Mesenteric fat pad (tissue), 1 donor: ENCODE data around the gene INPP5F. TPM values are rescaled to one million over a fixed set of nuclear protein-coding genes. Genes with fewer than 3 reads are reported as not detected.
"Not testable (repeated sequence)": the region's sequence is repeated elsewhere in the genome, so short reads cannot be mapped to it uniquely, and the experiment has no call there.

Experiments
- DNase-seq: peaks from one replicate; pipeline ENCODE4 v3.0.0-alpha.2; 2020; ENCODE audit warnings: low spot score
- total RNA-seq: library from RNA; stranded (reverse); fragmentation: NEBNext Ultra II Directional; extraction: Animal tissue kit (Norgen Biotek cat#: 25700); gene quantifications from one replicate; pipeline ENCODE4 v1.2.1, GENCODE V29; 2021
- donor health status: DM: yes; HTN: yes; CAD: no.

The INPP5F gene
- total RNA-seq, 1 donor from 2014 or later, result 16.6 TPM

- no peak for DNase-seq
These were observed 46.5 kb downstream of the INPP5F start for GRCh38 chr10:119772334-119772733.

GRCh38 chr10:119773041-119773440 is 47.2 kb downstream of the INPP5F start:
- DNase-seq, result not testable (repeated sequence)

- no peak for DNase-seq
These were observed 49.7 kb downstream of the INPP5F start for GRCh38 chr10:119775529-119775928.

GRCh38 chr10:119776536-119776935 is 50.7 kb downstream of the INPP5F start:
- no peak for DNase-seq

- DNase-seq, result no peak
These were observed 51.8 kb downstream of the INPP5F start for GRCh38 chr10:119777686-119778085.

- no peak for DNase-seq
These were observed 53.1 kb downstream of the INPP5F start for GRCh38 chr10:119778776-119779445.

GRCh38 chr10:119780879-119781480 is 55.1 kb downstream of the INPP5F start:
- no peak for DNase-seq

GRCh38 chr10:119781498-119781897 is 55.6 kb downstream of the INPP5F start:
- DNase-seq, result no peak

- no peak for DNase-seq
These were observed 57.3 kb downstream of the INPP5F start for GRCh38 chr10:119782981-119783664.

GRCh38 chr10:119783665-119784027 is 57.8 kb downstream of the INPP5F start:
- DNase-seq, result no peak

GRCh38 chr10:119784340-119785067 is 58.7 kb downstream of the INPP5F start:
- DNase-seq, result no peak

- no peak for DNase-seq
These were observed 60.4 kb downstream of the INPP5F start for GRCh38 chr10:119786117-119786769.

GRCh38 chr10:119795101-119795500 is 69.3 kb downstream of the INPP5F start:
- not testable (repeated sequence) for DNase-seq

GRCh38 chr10:119796039-119796438 is 70.2 kb downstream of the INPP5F start:
- no peak for DNase-seq

- no peak for DNase-seq
These were observed 75.3 kb downstream of the INPP5F start for GRCh38 chr10:119801176-119801575.

GRCh38 chr10:119801998-119802538 is 76.2 kb downstream of the INPP5F start:
- no peak for DNase-seq

GRCh38 chr10:119803264-119803663 is 77.4 kb downstream of the INPP5F start:
- no peak for DNase-seq

GRCh38 chr10:119805702-119806230 is 79.9 kb downstream of the INPP5F start:
- no peak for DNase-seq

GRCh38 chr10:119806334-119807130 is 80.7 kb downstream of the INPP5F start:
- DNase-seq, result no peak
